Tibial nerve (tissue), 4 donors: Measurements from ENCODE around the gene LHFPL3. TPM values are rescaled to one million over a fixed set of nuclear protein-coding genes. Genes with fewer than 3 reads are reported as not detected.

Experiments
- DNase-seq, 2 donors: peaks; one replicate each; pipeline ENCODE4 v3.0.0-alpha.2; 2019; ENCODE audit warnings: low spot score in 2 of 2
- H3K27ac ChIP-seq, 4 donors: fragments of 200-600 bp; sonication (generic) in 3 of 4; one replicate each; pipeline ENCODE4 v1.5.1; 2017 to 2019; ENCODE audit warnings: mild to moderate bottlenecking in 1 of 4
- H3K27me3 ChIP-seq, 2 donors: fragments of 200-600 bp; sonication (generic) in 1 of 2; one replicate each; pipeline versions ENCODE4 v1.5.1 to v1.6.0; 2017 to 2019
- H3K36me3 ChIP-seq, 3 donors: fragments of 200-600 bp; sonication (generic); one replicate each; pipeline ENCODE4 v1.5.1; 2018 to 2019
- H3K4me1 ChIP-seq, 4 donors: fragments of 200-600 bp; sonication (generic) in 3 of 4; one replicate each; pipeline ENCODE4 v1.5.1; 2017 to 2019
- H3K4me3 ChIP-seq, 4 donors: fragments of 200-600 bp; sonication (generic) in 3 of 4; one replicate each; pipeline ENCODE4 v1.5.1; 2017 to 2019; ENCODE audit warnings: mild to moderate bottlenecking in 1 of 4, moderate library complexity in 1 of 4
- H3K9me3 ChIP-seq, 4 donors: fragments of 200-600 bp; sonication (generic) in 3 of 4; one replicate each; pipeline ENCODE4 v1.5.1; 2017 to 2019
- CTCF ChIP-seq, 5 experiments: fragments of 200-600 bp in 3 of 5; fragments of 450-650 bp in 2 of 5; sonication (generic) in 3 of 5; IDR thresholded peaks; one replicate each; pipeline ENCODE4 v1.5.1; 2016 to 2019; ENCODE audit warnings: antibody characterized with exemption in 5 of 5, mild to moderate bottlenecking in 3 of 5, moderate library complexity in 2 of 5
- EP300 ChIP-seq, 2 donors: sonication (generic); formaldehyde crosslinking; IDR thresholded peaks; one replicate each; pipeline ENCODE4 v1.6.1; 2017; ENCODE audit warnings: antibody characterized with exemption in 2 of 2, mild to moderate bottlenecking in 1 of 2
- POLR2A ChIP-seq, 2 donors: fragments of 450-650 bp; IDR thresholded peaks; one replicate each; pipeline ENCODE4 v1.6.1; 2017; ENCODE audit warnings: antibody characterized with exemption in 2 of 2, mild to moderate bottlenecking in 2 of 2, moderate library complexity in 2 of 2
- WGBS, 2 donors: methylation state at CpG; one replicate each; pipeline ENCODE4 v1.1.5; 2018; 5-methylcytosine and 5-hydroxymethylcytosine counted together
- total RNA-seq, 4 donors: library from RNA; depleted of rRNA; stranded (reverse); fragments of >200 nt; gene quantifications; one replicate each; pipeline ENCODE4 v1.1.0, GENCODE V29; 2016

The LHFPL3 gene
- total RNA-seq, 4 donors from 2014 or later, result not detected

- no peak overlapping the region for H3K4me3 ChIP-seq
- H3K27ac ChIP-seq, result no peak overlapping the region
- H3K4me1 ChIP-seq, result no peaks in the 10 kb centered on the region
- no peak for DNase-seq
- H3K9me3 ChIP-seq, result no peaks in the 10 kb centered on the region
- 70 to 76% methylated on average over 5 of the region's 5 CpGs for WGBS, 2 donors
- H3K36me3 ChIP-seq, result no peaks in the 10 kb centered on the region
- TF ChIP-seq POLR2A (IDR thresholded peaks at IDR 0.05) (no peak), EP300 (IDR thresholded peaks at IDR 0.05) (no peak), CTCF (IDR thresholded peaks at IDR 0.05) (no peak)
- no peaks in the 10 kb centered on the region for H3K27me3 ChIP-seq
Observed at GRCh38 chr7:104410742-104411141, 82.3 kb downstream of the LHFPL3 start.

- Histone ChIP-seq H3K4me3 (no peak overlapping the region), H3K9me3 (no peaks in the 10 kb centered on the region), H3K36me3 (no peaks in the 10 kb centered on the region), H3K4me1 (no peaks in the 10 kb centered on the region), H3K27ac (no peak overlapping the region), H3K27me3 (no peaks in the 10 kb centered on the region)
- 39 to 42% methylated on average over 3 of the region's 3 CpGs for WGBS, 2 donors
- no peak for TF ChIP-seq EP300 (IDR thresholded peaks at IDR 0.05)
- no peak for TF ChIP-seq CTCF (IDR thresholded peaks at IDR 0.05)
- TF ChIP-seq POLR2A (IDR thresholded peaks at IDR 0.05), result no peak
- no peak for DNase-seq
Observed at GRCh38 chr7:104412911-104413310, 84.5 kb downstream of the LHFPL3 start.

GRCh38 chr7:104414216-104414615 is 85.8 kb downstream of the LHFPL3 start:
- no peak for DNase-seq
- no peaks in the 10 kb centered on the region for H3K36me3 ChIP-seq
- H3K9me3 ChIP-seq, result no peaks in the 10 kb centered on the region
- no peak overlapping the region for H3K4me3 ChIP-seq
- no peak overlapping the region for H3K27ac ChIP-seq
- H3K4me1 ChIP-seq, result no peaks in the 10 kb centered on the region
- no peak for TF ChIP-seq CTCF (IDR thresholded peaks at IDR 0.05)
- TF ChIP-seq EP300 (IDR thresholded peaks at IDR 0.05), result no peak
- no peak for TF ChIP-seq POLR2A (IDR thresholded peaks at IDR 0.05)
- 47 to 53% methylated on average over 4 of the region's 4 CpGs for WGBS, 2 donors
- no peaks in the 10 kb centered on the region for H3K27me3 ChIP-seq

GRCh38 chr7:104415700-104416099 is 87.3 kb downstream of the LHFPL3 start:
- TF ChIP-seq EP300 (IDR thresholded peaks at IDR 0.05) (no peak), POLR2A (IDR thresholded peaks at IDR 0.05) (no peak), CTCF (IDR thresholded peaks at IDR 0.05) (no peak)
- DNase-seq, result no peak
- no peaks in the 10 kb centered on the region for H3K9me3 ChIP-seq
- no peaks in the 10 kb centered on the region for H3K27me3 ChIP-seq
- WGBS, 2 donors, result 60 to 68% methylated on average over 2 of the region's 2 CpGs
- no peak overlapping the region for H3K4me3 ChIP-seq
- no peak overlapping the region for H3K27ac ChIP-seq
- no peaks in the 10 kb centered on the region for H3K4me1 ChIP-seq
- no peaks in the 10 kb centered on the region for H3K36me3 ChIP-seq

- WGBS, 2 donors, result 83 to 85% methylated on average over 6 of the region's 6 CpGs
- H3K27ac ChIP-seq, result no peak overlapping the region
- no peaks in the 10 kb centered on the region for H3K36me3 ChIP-seq
- no peaks in the 10 kb centered on the region for H3K4me1 ChIP-seq
- no peaks in the 10 kb centered on the region for H3K27me3 ChIP-seq
- H3K9me3 ChIP-seq, result no peaks in the 10 kb centered on the region
- no peak for TF ChIP-seq POLR2A (IDR thresholded peaks at IDR 0.05)
- no peak for TF ChIP-seq CTCF (IDR thresholded peaks at IDR 0.05)
- no peak for DNase-seq
- no peak overlapping the region for H3K4me3 ChIP-seq
Observed at GRCh38 chr7:104416866-104417393, 88.5 kb downstream of the LHFPL3 start.
